Measurements from ENCODE around the gene ADRA2C. TPM values are rescaled to one million over a fixed set of nuclear protein-coding genes. Genes with fewer than 3 reads are reported as not detected.

ADRA2C gene
- total and polyA plus RNA-seq, 2 of the 13 experiments (the other 11 are each of a cell fraction or from before 2014, with no cell fraction given) = 15.4 to 69.7 TPM

- TF ChIP-seq ZNF512 (CRISPR knock-in tag; IDR thresholded peaks at IDR 0.05) = no peak
- TF ChIP-seq, protein P1, sequence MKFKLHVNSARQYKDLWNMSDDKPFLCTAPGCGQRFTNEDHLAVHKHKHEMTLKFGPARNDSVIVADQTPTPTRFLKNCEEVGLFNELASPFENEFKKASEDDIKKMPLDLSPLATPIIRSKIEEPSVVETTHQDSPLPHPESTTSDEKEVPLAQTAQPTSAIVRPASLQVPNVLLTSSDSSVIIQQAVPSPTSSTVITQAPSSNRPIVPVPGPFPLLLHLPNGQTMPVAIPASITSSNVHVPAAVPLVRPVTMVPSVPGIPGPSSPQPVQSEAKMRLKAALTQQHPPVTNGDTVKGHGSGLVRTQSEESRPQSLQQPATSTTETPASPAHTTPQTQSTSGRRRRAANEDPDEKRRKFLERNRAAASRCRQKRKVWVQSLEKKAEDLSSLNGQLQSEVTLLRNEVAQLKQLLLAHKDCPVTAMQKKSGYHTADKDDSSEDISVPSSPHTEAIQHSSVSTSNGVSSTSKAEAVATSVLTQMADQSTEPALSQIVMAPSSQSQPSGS (CRISPR knock-in tag; IDR thresholded peaks at IDR 0.05) = peak; percentile 29; the same call in 1 of the 2 replicates
- no peak for TF ChIP-seq SIN3B (IDR thresholded peaks at IDR 0.05; ENCODE audit: low read length)
- no peak for TF ChIP-seq MBNL3 (CRISPR knock-in tag; conservative IDR thresholded peaks at IDR 0.05)
- TF ChIP-seq YY1 (IDR thresholded peaks at IDR 0.05; ENCODE audit: insufficient read depth, insufficient replicate concordance, low read depth, low read length) = no peak
- TF ChIP-seq, protein P2, sequence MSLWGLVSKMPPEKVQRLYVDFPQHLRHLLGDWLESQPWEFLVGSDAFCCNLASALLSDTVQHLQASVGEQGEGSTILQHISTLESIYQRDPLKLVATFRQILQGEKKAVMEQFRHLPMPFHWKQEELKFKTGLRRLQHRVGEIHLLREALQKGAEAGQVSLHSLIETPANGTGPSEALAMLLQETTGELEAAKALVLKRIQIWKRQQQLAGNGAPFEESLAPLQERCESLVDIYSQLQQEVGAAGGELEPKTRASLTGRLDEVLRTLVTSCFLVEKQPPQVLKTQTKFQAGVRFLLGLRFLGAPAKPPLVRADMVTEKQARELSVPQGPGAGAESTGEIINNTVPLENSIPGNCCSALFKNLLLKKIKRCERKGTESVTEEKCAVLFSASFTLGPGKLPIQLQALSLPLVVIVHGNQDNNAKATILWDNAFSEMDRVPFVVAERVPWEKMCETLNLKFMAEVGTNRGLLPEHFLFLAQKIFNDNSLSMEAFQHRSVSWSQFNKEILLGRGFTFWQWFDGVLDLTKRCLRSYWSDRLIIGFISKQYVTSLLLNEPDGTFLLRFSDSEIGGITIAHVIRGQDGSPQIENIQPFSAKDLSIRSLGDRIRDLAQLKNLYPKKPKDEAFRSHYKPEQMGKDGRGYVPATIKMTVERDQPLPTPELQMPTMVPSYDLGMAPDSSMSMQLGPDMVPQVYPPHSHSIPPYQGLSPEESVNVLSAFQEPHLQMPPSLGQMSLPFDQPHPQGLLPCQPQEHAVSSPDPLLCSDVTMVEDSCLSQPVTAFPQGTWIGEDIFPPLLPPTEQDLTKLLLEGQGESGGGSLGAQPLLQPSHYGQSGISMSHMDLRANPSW (CRISPR knock-in tag; IDR thresholded peaks at IDR 0.05; ENCODE audit: borderline replicate concordance) = peak; percentile 91
- peak; percentile 41; the same call in 1 of the 2 replicates for TF ChIP-seq ZNF619 (CRISPR knock-in tag; IDR thresholded peaks at IDR 0.05)
- no peak for TF ChIP-seq ZNF251 (CRISPR knock-in tag; IDR thresholded peaks at IDR 0.05)
- peak; percentile 97 for TF ChIP-seq ZFX (CRISPR knock-in tag; IDR thresholded peaks at IDR 0.05; ENCODE audit: low read depth)
- TF ChIP-seq ZNF781 (CRISPR knock-in tag; IDR thresholded peaks at IDR 0.05; ENCODE audit: borderline replicate concordance, not compliant biosample characterization) = peak; percentile 86
- TF ChIP-seq ZNF138 (CRISPR knock-in tag; IDR thresholded peaks at IDR 0.05; ENCODE audit: low read depth) = no peak; the same call in 1 of the 2 replicates
- TF ChIP-seq, protein P3, sequence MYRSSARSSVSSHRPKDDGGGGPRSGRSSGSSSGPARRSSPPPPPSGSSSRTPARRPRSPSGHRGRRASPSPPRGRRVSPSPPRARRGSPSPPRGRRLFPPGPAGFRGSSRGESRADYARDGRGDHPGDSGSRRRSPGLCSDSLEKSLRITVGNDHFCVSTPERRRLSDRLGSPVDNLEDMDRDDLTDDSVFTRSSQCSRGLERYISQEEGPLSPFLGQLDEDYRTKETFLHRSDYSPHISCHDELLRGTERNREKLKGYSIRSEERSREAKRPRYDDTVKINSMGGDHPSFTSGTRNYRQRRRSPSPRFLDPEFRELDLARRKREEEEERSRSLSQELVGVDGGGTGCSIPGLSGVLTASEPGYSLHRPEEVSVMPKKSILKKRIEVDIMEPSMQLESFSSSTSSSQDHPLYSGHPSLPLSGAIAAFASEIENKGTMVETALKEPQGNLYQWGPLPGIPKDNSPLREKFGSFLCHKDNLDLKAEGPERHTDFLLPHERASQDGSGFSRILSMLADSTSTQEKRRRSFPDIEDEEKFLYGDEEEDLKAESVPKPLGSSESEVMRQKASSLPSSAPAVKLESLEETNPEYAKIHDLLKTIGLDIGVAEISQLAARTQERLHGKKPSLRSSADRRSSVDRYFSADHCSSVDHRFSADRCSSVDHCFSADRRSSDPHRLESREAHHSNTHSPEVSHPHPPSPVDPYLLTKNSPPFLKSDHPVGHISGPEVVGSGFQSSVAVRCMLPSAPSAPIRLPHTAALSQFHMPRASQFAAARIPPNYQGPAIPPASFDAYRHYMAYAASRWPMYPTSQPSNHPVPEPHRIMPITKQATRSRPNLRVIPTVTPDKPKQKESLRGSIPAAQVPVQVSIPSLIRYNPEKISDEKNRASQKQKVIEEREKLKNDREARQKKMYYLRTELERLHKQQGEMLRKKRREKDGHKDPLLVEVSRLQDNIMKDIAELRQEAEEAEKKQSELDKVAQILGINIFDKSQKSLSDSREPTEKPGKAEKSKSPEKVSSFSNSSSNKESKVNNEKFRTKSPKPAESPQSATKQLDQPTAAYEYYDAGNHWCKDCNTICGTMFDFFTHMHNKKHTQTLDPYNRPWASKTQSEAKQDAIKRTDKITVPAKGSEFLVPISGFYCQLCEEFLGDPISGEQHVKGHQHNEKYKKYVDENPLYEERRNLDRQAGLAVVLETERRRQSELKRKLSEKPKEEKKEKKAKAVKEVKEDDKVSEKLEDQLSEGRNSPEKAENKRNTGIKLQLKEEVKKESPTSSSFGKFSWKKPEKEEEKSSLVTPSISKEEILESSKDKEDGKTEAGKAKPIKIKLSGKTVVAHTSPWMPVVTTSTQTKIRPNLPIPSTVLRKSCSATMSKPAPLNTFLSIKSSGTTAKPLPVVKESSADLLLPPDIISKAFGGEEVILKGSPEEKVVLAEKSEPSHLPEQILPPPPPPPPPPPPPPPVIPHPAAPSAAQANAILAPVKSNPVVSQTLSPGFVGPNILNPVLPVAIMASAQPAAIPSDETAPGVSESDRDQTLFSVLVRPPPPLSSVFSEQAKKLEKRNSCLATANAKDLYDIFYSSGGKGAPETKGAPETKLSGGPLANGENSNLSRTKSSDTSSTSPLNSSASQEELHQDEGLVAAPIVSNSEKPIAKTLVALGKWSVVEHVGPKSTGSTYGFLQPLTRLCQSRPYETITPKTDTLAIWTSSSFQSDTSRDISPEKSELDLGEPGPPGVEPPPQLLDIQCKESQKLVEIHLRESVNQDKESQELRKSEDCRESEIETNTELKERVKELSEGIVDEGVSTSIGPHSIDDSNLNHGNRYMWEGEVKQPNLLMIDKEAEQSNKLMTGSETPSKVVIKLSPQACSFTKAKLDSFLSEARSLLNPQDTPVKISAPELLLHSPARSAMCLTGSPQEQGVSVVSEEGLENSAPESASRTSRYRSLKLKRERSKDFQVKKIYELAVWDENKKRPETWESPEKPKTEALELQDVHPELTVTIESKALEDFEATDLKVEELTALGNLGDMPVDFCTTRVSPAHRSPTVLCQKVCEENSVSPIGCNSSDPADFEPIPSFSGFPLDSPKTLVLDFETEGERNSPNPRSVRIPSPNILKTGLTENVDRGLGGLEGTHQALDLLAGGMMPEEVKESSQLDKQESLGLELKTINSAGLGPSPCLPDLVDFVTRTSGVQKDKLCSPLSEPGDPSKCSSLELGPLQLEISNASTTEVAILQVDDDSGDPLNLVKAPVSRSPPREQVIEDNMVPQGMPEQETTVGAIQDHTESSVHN (CRISPR knock-in tag; IDR thresholded peaks at IDR 0.05) = no peak
- no peak for TF ChIP-seq MYNN (CRISPR knock-in tag; IDR thresholded peaks at IDR 0.05; ENCODE audit: low read depth)
Measured at GRCh38 chr4:3784454-3785291, 18.5 kb downstream of the ADRA2C start (continued).

All from HepG2 (cell line).